IMR-90 (cell line): ENCODE results near the gene BACH1. TPM values are rescaled to one million over a fixed set of nuclear protein-coding genes. Genes with fewer than 3 reads are reported as not detected.
A peak's percentile ranks its signal among the peaks of the same experiment; 100 is the strongest.

Source experiments
- ATAC-seq: fragments of 200-7000 bp; cut with Tn5 transposase; 2 replicates; pipeline ENCODE4 v1.9.1; 2020; ENCODE audit warnings: low read depth, mild to moderate bottlenecking, moderate library complexity
- BruUV-seq: library from RNA; stranded (reverse); fragments of 400-500 nt; replicated peaks from 2 replicates; lab custom pipeline; 2021; lab: Mats Ljungman, UMichigan
- CTCF ChIA-PET: fragments of 300-600 bp; formaldehyde crosslinking; extraction: SDS; loops from one replicate; lab custom pipeline; 2021; ENCODE audit warnings: antibody characterized with exemption; lab: Yijun Ruan, JAX
- POLR2A ChIA-PET: fragments of 300-600 bp; sonication (Branson Sonifier 250); formaldehyde crosslinking; loops from one replicate; lab custom pipeline; 2022; ENCODE audit warnings: antibody characterized with exemption; ENCODE audit not compliant: unreplicated experiment; lab: Charles Lee
- DNase-seq: peaks from one replicate; pipeline ENCODE4 v3.0.0; 2013
- H2AFZ ChIP-seq: replicated peaks from 2 replicates; pipeline ENCODE3; 2013; ENCODE audit warnings: low read length, mild to moderate bottlenecking; ENCODE audit not compliant: poor library complexity
- H2AK5ac ChIP-seq: 2 replicates; pipeline ENCODE4 v1.6.1; 2013; ENCODE audit warnings: low read depth, low read length, inconsistent platforms
- H2AK9ac ChIP-seq: replicated peaks from 2 replicates; pipeline ENCODE3; 2013; ENCODE audit warnings: mild to moderate bottlenecking, low read depth, low read length, moderate library complexity; ENCODE audit not compliant: poor library complexity
- H2BK120ac ChIP-seq: 2 replicates; pipeline ENCODE4 v1.6.1; 2013; ENCODE audit warnings: low read depth, low read length, inconsistent platforms
- H2BK15ac ChIP-seq: 3 replicates; pipeline ENCODE4 v1.6.1; 2013; ENCODE audit warnings: low read depth, low read length, inconsistent platforms
- H2BK20ac ChIP-seq: 2 replicates; pipeline ENCODE4 v1.6.1; 2013; ENCODE audit warnings: low read depth, mild to moderate bottlenecking, inconsistent platforms, low read length, moderate library complexity
- H2BK5ac ChIP-seq: 2 replicates; pipeline ENCODE4 v1.6.1; 2013; ENCODE audit warnings: mild to moderate bottlenecking, low read depth, low read length, inconsistent platforms; ENCODE audit not compliant: poor library complexity, severe bottlenecking
- H3K14ac ChIP-seq: replicated peaks from 2 replicates; pipeline ENCODE4 v1.6.1; 2013; ENCODE audit warnings: low read depth, low read length, inconsistent platforms
- H3K18ac ChIP-seq: 2 replicates; pipeline ENCODE4 v1.6.1; 2013; ENCODE audit warnings: low read depth, low read length, control low read depth
- H3K23ac ChIP-seq: 2 replicates; pipeline ENCODE4 v1.6.1; 2013; ENCODE audit warnings: low read depth, low read length, inconsistent platforms
- H3K27ac ChIP-seq: 2 replicates; pipeline ENCODE4 v1.5.1; 2013; ENCODE audit warnings: mild to moderate bottlenecking, control low read depth, low read length; ENCODE audit not compliant: insufficient read depth
- H3K27me3 ChIP-seq: 2 replicates; pipeline ENCODE4 v1.6.1; 2013; ENCODE audit warnings: low read length; ENCODE audit not compliant: control insufficient read depth, insufficient read depth
- H3K36me3 ChIP-seq: 2 replicates; pipeline ENCODE4 v1.6.1; 2013; ENCODE audit warnings: low read length, mixed read lengths; ENCODE audit not compliant: control insufficient read depth, insufficient read depth
- H3K4ac ChIP-seq: 2 replicates; pipeline ENCODE4 v1.6.1; 2013; ENCODE audit warnings: low read depth, low read length, inconsistent platforms
- H3K4me1 ChIP-seq: 2 replicates; pipeline ENCODE4 v1.6.1; 2013; ENCODE audit warnings: low read length, mixed read lengths; ENCODE audit not compliant: control insufficient read depth, insufficient read depth
- H3K4me2 ChIP-seq: 2 replicates; pipeline ENCODE4 v1.6.1; 2013; ENCODE audit warnings: low read depth, mild to moderate bottlenecking, control low read depth, low read length, moderate library complexity
- H3K4me3 ChIP-seq: 2 replicates; pipeline ENCODE4 v1.5.1; 2013; ENCODE audit warnings: low read depth, mild to moderate bottlenecking, control low read depth, low read length, moderate library complexity; ENCODE audit not compliant: insufficient read depth
- H3K56ac ChIP-seq: 2 replicates; pipeline ENCODE4 v1.6.1; 2013; ENCODE audit warnings: low read length, inconsistent platforms; ENCODE audit not compliant: insufficient read depth; ENCODE audit errors: extremely low read depth
- H3K79me1 ChIP-seq, 2 experiments: 2 replicates each; pipeline ENCODE4 v1.6.1; 2013; ENCODE audit warnings: low read length in 2 of 2, inconsistent platforms in 1 of 2, low read depth in 1 of 2
- H3K9ac ChIP-seq: 2 replicates; pipeline ENCODE4 v1.6.1; 2013; ENCODE audit warnings: low read depth, low read length, control low read depth
- H3K9me1 ChIP-seq: 2 replicates; pipeline ENCODE4 v1.6.1; 2013; ENCODE audit warnings: low read length, inconsistent platforms; ENCODE audit not compliant: insufficient read depth
- H3K9me3 ChIP-seq: 2 replicates; pipeline ENCODE4 v1.6.1; 2013; ENCODE audit warnings: low read length; ENCODE audit not compliant: control insufficient read depth, insufficient read depth
- H4K20me1 ChIP-seq: 2 replicates; pipeline ENCODE4 v1.6.1; 2013; ENCODE audit warnings: low read length, inconsistent platforms; ENCODE audit not compliant: insufficient read depth
- H4K5ac ChIP-seq: 2 replicates; pipeline ENCODE4 v1.6.1; 2013; ENCODE audit warnings: mild to moderate bottlenecking, low read depth, low read length, control low read depth
- H4K8ac ChIP-seq, 2 experiments: 2 replicates each; pipeline ENCODE4 v1.6.1; 2013; ENCODE audit warnings: low read depth in 2 of 2, low read length in 2 of 2, control low read depth in 1 of 2, inconsistent platforms in 1 of 2
- H4K91ac ChIP-seq: 2 replicates; pipeline ENCODE4 v1.6.1; 2013; ENCODE audit warnings: low read depth, low read length, inconsistent platforms; ENCODE audit not compliant: insufficient read depth
- BHLHE40 ChIP-seq: fragments of 150-350 bp; IDR thresholded peaks from 2 replicates; pipeline ENCODE4 v1.6.1; 2016; ENCODE audit warnings: mild to moderate bottlenecking, low read depth, low read length
- CEBPB ChIP-seq: IDR thresholded peaks from 2 replicates; pipeline ENCODE4 v1.6.1; 2012; ENCODE audit warnings: low read depth, low read length, improper control_type of control experiment
- CHD1 ChIP-seq: IDR thresholded peaks from 2 replicates; pipeline ENCODE4 v1.6.1; 2012; ENCODE audit warnings: low read depth, low read length, improper control_type of control experiment
- ELK1 ChIP-seq: fragments of 150-350 bp; IDR thresholded peaks from 2 replicates; pipeline ENCODE4 v1.6.1; 2016; ENCODE audit warnings: low read depth, mild to moderate bottlenecking, low read length, moderate library complexity, borderline replicate concordance
- FOS ChIP-seq: fragments of 150-350 bp; IDR thresholded peaks from 2 replicates; pipeline ENCODE4 v1.6.1; 2016; ENCODE audit warnings: low read depth, low read length
- MAFK ChIP-seq: IDR thresholded peaks from 2 replicates; pipeline ENCODE4 v1.6.1; 2012; ENCODE audit warnings: low read depth, low read length, improper control_type of control experiment
- MAZ ChIP-seq: IDR thresholded peaks from 2 replicates; pipeline ENCODE4 v1.6.1; 2012; ENCODE audit warnings: low read depth, mild to moderate bottlenecking, low read length, improper control_type of control experiment, moderate library complexity, borderline replicate concordance
- NFE2L2 ChIP-seq: fragments of 150-350 bp; IDR thresholded peaks from 2 replicates; pipeline ENCODE4 v1.6.1; 2016; ENCODE audit warnings: low read depth, mild to moderate bottlenecking, low read length
- POLR2A ChIP-seq: IDR thresholded peaks from 2 replicates; pipeline ENCODE4 v1.6.1; 2012; ENCODE audit warnings: mild to moderate bottlenecking, low read depth, low read length
- RAD21 ChIP-seq: IDR thresholded peaks from 2 replicates; pipeline ENCODE4 v1.6.1; 2012; ENCODE audit warnings: low read length, improper control_type of control experiment
- RCOR1 ChIP-seq: IDR thresholded peaks from 2 replicates; pipeline ENCODE4 v1.6.1; 2012; ENCODE audit warnings: mild to moderate bottlenecking, low read length, improper control_type of control experiment; ENCODE audit not compliant: insufficient replicate concordance
- RFX5 ChIP-seq: IDR thresholded peaks from 2 replicates; pipeline ENCODE4 v1.8.0; 2012; ENCODE audit warnings: low read depth, mild to moderate bottlenecking, low read length, moderate library complexity
- SMC3 ChIP-seq: fragments of 150-350 bp; IDR thresholded peaks from 2 replicates; pipeline ENCODE4 v1.6.1; 2016; ENCODE audit warnings: low read depth, mild to moderate bottlenecking, antibody characterized with exemption, low read length, moderate library complexity
- USF2 ChIP-seq: fragments of 150-350 bp; IDR thresholded peaks from 2 replicates; pipeline ENCODE4 v1.6.1; 2017; ENCODE audit warnings: mild to moderate bottlenecking, antibody characterized with exemption, low read length, low read depth
- WGBS, 2 experiments: methylation state at CpG; one replicate each; pipeline versions ENCODE4 v1.1.5 to v1.1.7; 2013; ENCODE audit warnings: missing lambda C conversion rate in 2 of 2; ENCODE audit not compliant: insufficient read length in 1 of 2; ENCODE audit errors: extremely low coverage in 2 of 2; 5-methylcytosine and 5-hydroxymethylcytosine counted together
- dilution Hi-C: fragments of 300-500 bp; cut with HindIII; formaldehyde crosslinking; loops from one replicate; pipeline ENCODE4 v1.14.3; 2018; ENCODE audit warnings: low sequenced_read_pairs; ENCODE audit not compliant: unreplicated experiment
- in situ Hi-C: fragments of 300-500 bp; cut with MboI; formaldehyde crosslinking; loops from 3 replicates; pipeline ENCODE4 v1.14.3; 2019; ENCODE audit warnings: low sequenced_read_pairs, inconsistent platforms, mixed read lengths
- intact Hi-C: fragments of 100-400 bp; cut with micrococcal nuclease; formaldehyde crosslinking; loops from 2 replicates; pipeline ENCODE4 v1.10.0; 2022
- polyA plus RNA-seq, 3 experiments: library from polyadenylated mRNA; depleted of rRNA; stranded (reverse); fragments of >200 nt; gene quantifications; 2 replicates each; pipeline ENCODE4 v1.2.3, GENCODE V29; 2012; ENCODE audit warnings: low replicate concordance in 1 of 3
- total RNA-seq: library from RNA; depleted of rRNA; stranded (reverse); fragments of >200 nt; gene quantifications from 2 replicates; pipeline ENCODE4 v1.2.3, GENCODE V29; 2012

The BACH1 gene
- total and polyA plus RNA-seq, 2 of the 4 experiments (the other 2 are of a cell fraction) = 23.1 to 108 TPM

- peak overlapping the region; percentile 86 for H3K14ac ChIP-seq
- H2BK5ac ChIP-seq = peak overlapping the region; percentile 85
- peak overlapping the region; percentile 83; the same call in 2 of the 3 replicates for H2BK15ac ChIP-seq
- intact Hi-C loops = no loop called here
- H2AFZ ChIP-seq = no peak overlapping the region
- no peaks in the 10 kb centered on the region for H3K27me3 ChIP-seq
- H3K4ac ChIP-seq = peak overlapping the region; percentile 84
- peaks cover 26% of the 10 kb centered on the region for H3K9me1 ChIP-seq
- H3K9me3 ChIP-seq = peaks cover 3% of the 10 kb centered on the region
- DNase-seq (peak; percentile 40), ATAC-seq (no peak)
- H3K18ac ChIP-seq = peak overlapping the region; percentile 90
- H3K9ac ChIP-seq = no peak overlapping the region
- H2BK120ac ChIP-seq = peak overlapping the region; percentile 81
- WGBS, 2 experiments = 100% methylated on average over 2 of the region's 6 CpGs; no CpG with 5 or more reads in 1 of the 2 experiments
- peak overlapping the region; percentile 77 for H4K5ac ChIP-seq
- in situ Hi-C loops = no loop called here
- H2AK5ac ChIP-seq = peak overlapping the region; percentile 88
- peak overlapping the region; percentile 51 for H3K23ac ChIP-seq
- peaks cover 36% of the 10 kb centered on the region for H3K4me1 ChIP-seq
- H3K4me2 ChIP-seq = no peak overlapping the region
- peaks cover 51 to 75% of the 10 kb centered on the region in 2 experiments for H3K79me1 ChIP-seq
- peak overlapping the region; percentile 7 for H2AK9ac ChIP-seq
- CTCF ChIA-PET = no interaction called here
- H4K8ac ChIP-seq = peak overlapping the region; percentile 56 to 71; a peak in 3 of 4 replicates
- H3K36me3 ChIP-seq = peaks cover 15% of the 10 kb centered on the region
- peak overlapping the region; percentile 50; the same call in 1 of the 2 replicates for H3K27ac ChIP-seq
- POLR2A ChIA-PET = no interaction called here
- H3K56ac ChIP-seq = peak overlapping the region; percentile 15; the same call in 1 of the 2 replicates
- no peak for TF ChIP-seq RFX5
- TF ChIP-seq CEBPB = no peak
- TF ChIP-seq NFE2L2 = no peak
- TF ChIP-seq USF2 = no peak
- no peak for TF ChIP-seq ELK1
- TF ChIP-seq POLR2A = no peak
- no peak for TF ChIP-seq CHD1
- no peak for TF ChIP-seq SMC3
- no peak for TF ChIP-seq MAZ
- TF ChIP-seq FOS = no peak
- no peak for TF ChIP-seq MAFK
- TF ChIP-seq RCOR1 = no peak
- no peak for TF ChIP-seq RAD21
- TF ChIP-seq BHLHE40 = no peak
- peak overlapping the region; percentile 63 for H2BK20ac ChIP-seq
- no peak overlapping the region for H3K4me3 ChIP-seq
- H4K20me1 ChIP-seq = no peaks in the 10 kb centered on the region; the same call in 1 of the 2 replicates
- dilution Hi-C loops = no loop called here
- BruUV-seq = no TSS peak
- peak overlapping the region; percentile 56 for H4K91ac ChIP-seq
Observed at GRCh38 chr21:29350246-29350779, 51.6 kb downstream of the BACH1 start.
